Measurements from ENCODE around the gene SORCS2. TPM values are rescaled to one million over a fixed set of nuclear protein-coding genes. Genes with fewer than 3 reads are reported as not detected.
A peak's percentile ranks its signal among the peaks of the same experiment; 100 is the strongest.

The SORCS2 gene
- total RNA-seq, 2 donors from 2014 or later = not detected

DNA sequence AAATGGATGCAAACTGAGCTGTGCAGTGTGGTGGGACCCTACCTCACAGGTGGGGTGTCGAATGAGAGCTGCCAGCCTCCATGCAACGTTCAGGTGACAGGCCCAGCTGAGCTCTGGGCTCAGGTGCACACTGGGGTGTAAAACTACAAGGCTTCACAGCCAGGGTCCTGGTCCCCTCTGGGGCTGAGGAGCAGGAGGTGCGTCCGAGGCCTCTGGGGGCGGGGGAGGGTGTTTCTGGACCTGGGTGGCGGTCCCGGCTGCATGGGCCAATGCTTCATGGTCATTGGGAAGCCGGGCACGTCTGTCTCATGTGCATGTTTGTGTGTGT lies 26.5 kb upstream of the SORCS2 start:
- Mint-ChIP-seq H3K27ac (no peak overlapping the region), H3K4me1 (peaks cover 6% of the 10 kb centered on the region), H3K27me3 (peaks cover 37% of the 10 kb centered on the region), H3K36me3 (ENCODE audit: low read depth) (peaks cover 2% of the 10 kb centered on the region), H3K4me3 (no peak overlapping the region)
- no peak for ATAC-seq
- no peaks in the 10 kb centered on the region for H3K9me3 ChIP-seq (ENCODE audit: control insufficient read depth, low read length, poor library complexity, severe bottlenecking)
- DNase-seq = no peak

- no peak overlapping the region for H3K4me3 Mint-ChIP-seq
- H3K27me3 Mint-ChIP-seq = peaks cover 36% of the 10 kb centered on the region
- ATAC-seq (no peak), DNase-seq (no peak)
- H3K27ac Mint-ChIP-seq = no peak overlapping the region
- H3K36me3 Mint-ChIP-seq (ENCODE audit: low read depth) = peaks cover 2% of the 10 kb centered on the region
- H3K4me1 Mint-ChIP-seq = peaks cover 6% of the 10 kb centered on the region
- H3K9me3 ChIP-seq (ENCODE audit: control insufficient read depth, low read length, poor library complexity, severe bottlenecking) = no peaks in the 10 kb centered on the region
Observed at GRCh38 chr4:7166237-7166636, 26.1 kb upstream of the SORCS2 start.

- no peak overlapping the region for H3K27ac Mint-ChIP-seq
- ATAC-seq (no peak), DNase-seq (no peak)
- H3K4me1 Mint-ChIP-seq = peaks cover 6% of the 10 kb centered on the region
- H3K27me3 Mint-ChIP-seq = peaks cover 36% of the 10 kb centered on the region
- no peak overlapping the region for H3K4me3 Mint-ChIP-seq
- H3K9me3 ChIP-seq (ENCODE audit: control insufficient read depth, low read length, poor library complexity, severe bottlenecking) = no peaks in the 10 kb centered on the region
- peaks cover 2% of the 10 kb centered on the region for H3K36me3 Mint-ChIP-seq (ENCODE audit: low read depth)
Observed at GRCh38 chr4:7166981-7167700, 25.2 kb upstream of the SORCS2 start.

DNA sequence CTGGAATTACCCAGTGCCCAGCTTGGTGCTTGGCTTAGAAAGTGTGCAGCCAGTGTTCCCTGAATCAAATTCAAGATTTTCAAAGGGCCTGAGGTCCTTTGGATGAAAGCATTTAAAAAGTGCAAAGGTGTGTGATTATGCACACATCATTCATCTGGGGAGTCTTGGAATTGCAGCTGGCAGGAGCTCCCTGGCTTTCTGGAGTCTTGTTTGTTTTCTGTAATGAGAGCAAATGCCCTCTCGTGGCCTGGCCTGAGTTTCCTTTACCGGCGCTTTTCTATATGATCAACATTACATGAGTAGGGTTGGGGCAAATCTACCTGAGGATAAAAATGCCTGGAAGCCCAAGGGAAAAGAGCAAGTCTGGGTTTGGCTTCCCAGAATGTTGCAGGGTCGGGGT lies 24.6 kb upstream of the SORCS2 start:
- H3K27ac Mint-ChIP-seq = no peak overlapping the region
- H3K4me1 Mint-ChIP-seq = peaks cover 6% of the 10 kb centered on the region
- peaks cover 37% of the 10 kb centered on the region for H3K27me3 Mint-ChIP-seq
- DNase-seq (no peak), ATAC-seq (no peak)
- H3K9me3 ChIP-seq (ENCODE audit: control insufficient read depth, low read length, poor library complexity, severe bottlenecking) = no peaks in the 10 kb centered on the region
- H3K36me3 Mint-ChIP-seq (ENCODE audit: low read depth) = peaks cover 2% of the 10 kb centered on the region
- no peak overlapping the region for H3K4me3 Mint-ChIP-seq

GRCh38 chr4:7168106-7168505 lies 24.2 kb upstream of the SORCS2 start:
- no peaks in the 10 kb centered on the region for H3K9me3 ChIP-seq (ENCODE audit: control insufficient read depth, low read length, poor library complexity, severe bottlenecking)
- ATAC-seq (no peak), DNase-seq (no peak)
- no peak overlapping the region for H3K4me3 Mint-ChIP-seq
- peaks cover 6% of the 10 kb centered on the region for H3K4me1 Mint-ChIP-seq
- H3K27ac Mint-ChIP-seq = peak overlapping the region; percentile 78
- peaks cover 37% of the 10 kb centered on the region for H3K27me3 Mint-ChIP-seq
- peaks cover 2% of the 10 kb centered on the region for H3K36me3 Mint-ChIP-seq (ENCODE audit: low read depth)

- H3K4me1 Mint-ChIP-seq = peaks cover 6% of the 10 kb centered on the region
- no peak for DNase-seq
- H3K36me3 Mint-ChIP-seq (ENCODE audit: low read depth) = peaks cover 2% of the 10 kb centered on the region
- H3K27ac Mint-ChIP-seq = peak overlapping the region; percentile 78
- no peak for ATAC-seq
- no peak overlapping the region for H3K4me3 Mint-ChIP-seq
- H3K9me3 ChIP-seq (ENCODE audit: control insufficient read depth, low read length, poor library complexity, severe bottlenecking) = no peaks in the 10 kb centered on the region
- H3K27me3 Mint-ChIP-seq = peaks cover 37% of the 10 kb centered on the region
Observed at GRCh38 chr4:7169134-7169533, 23.2 kb upstream of the SORCS2 start.

DNA sequence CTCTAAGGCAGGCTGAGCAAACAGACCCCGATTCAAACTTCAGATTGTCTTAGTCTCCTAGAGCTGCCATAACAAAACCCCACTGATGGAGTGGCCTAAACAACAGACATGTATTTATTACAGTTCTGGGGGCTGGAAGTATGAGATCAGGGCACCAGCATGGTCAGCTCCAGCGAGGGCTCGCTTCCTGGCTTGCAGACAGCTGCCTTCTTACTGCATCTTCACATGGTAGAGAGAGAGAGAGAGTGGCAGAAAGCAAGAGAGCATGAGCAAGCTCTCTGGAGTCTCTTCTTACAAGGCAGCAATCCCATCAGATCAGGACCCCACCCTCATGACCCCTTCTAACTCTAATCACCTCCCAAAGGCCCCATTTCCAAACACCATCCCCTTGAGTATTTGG lies 22.3 kb upstream of the SORCS2 start:
- Mint-ChIP-seq H3K4me3 (no peak overlapping the region), H3K27ac (no peak overlapping the region), H3K4me1 (peaks cover 6% of the 10 kb centered on the region), H3K36me3 (ENCODE audit: low read depth) (peaks cover 2% of the 10 kb centered on the region), H3K27me3 (peaks cover 40% of the 10 kb centered on the region)
- no peak for DNase-seq
- no peak for ATAC-seq
- H3K9me3 ChIP-seq (ENCODE audit: control insufficient read depth, low read length, poor library complexity, severe bottlenecking) = no peaks in the 10 kb centered on the region

DNA sequence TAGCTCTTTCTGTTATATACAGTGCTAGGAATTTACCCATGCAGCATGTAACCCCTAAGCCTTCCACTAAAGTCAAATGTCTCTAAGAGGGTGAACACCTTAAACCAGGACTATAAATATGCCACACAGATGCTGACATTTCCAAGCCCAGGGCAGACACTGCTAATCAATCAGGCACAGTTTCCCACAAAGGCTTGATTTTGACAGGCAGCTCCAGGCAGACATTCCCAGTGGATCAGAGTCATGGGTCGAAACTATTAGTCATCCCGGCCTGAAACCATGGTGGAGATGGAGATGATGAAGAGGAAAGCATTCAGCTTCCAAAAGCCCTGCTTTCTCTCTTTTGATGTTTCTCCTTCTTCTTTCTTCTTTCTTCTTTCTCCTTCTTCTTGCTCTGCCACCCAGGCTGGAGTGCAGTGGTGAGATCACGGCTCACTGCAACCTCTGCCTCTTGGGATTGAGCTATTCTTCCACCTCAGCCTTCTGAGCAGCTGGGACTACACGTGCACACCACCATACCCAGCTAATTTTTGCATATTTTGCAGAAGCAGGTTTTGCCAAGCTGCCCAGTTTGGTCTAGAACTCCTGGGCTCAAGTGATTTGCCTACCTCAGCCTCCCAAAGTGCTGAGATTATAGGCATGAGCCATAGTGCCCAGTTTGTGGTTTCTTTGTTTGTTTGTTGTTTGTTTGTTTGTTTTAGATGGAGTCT lies 21.0 kb upstream of the SORCS2 start:
- H3K9me3 ChIP-seq (ENCODE audit: control insufficient read depth, low read length, poor library complexity, severe bottlenecking) = no peaks in the 10 kb centered on the region
- ATAC-seq = no peak
- peaks cover 35% of the 10 kb centered on the region for H3K27me3 Mint-ChIP-seq
- no peak for DNase-seq
- peak overlapping the region; percentile 29 for H3K27ac Mint-ChIP-seq
- no peak overlapping the region for H3K4me3 Mint-ChIP-seq
- H3K4me1 Mint-ChIP-seq = peaks cover 6% of the 10 kb centered on the region
- H3K36me3 Mint-ChIP-seq (ENCODE audit: low read depth) = peaks cover 2% of the 10 kb centered on the region

- H3K4me1 Mint-ChIP-seq = peaks cover 6% of the 10 kb centered on the region
- peaks cover 2% of the 10 kb centered on the region for H3K36me3 Mint-ChIP-seq (ENCODE audit: low read depth)
- no peak overlapping the region for H3K27ac Mint-ChIP-seq
- no peaks in the 10 kb centered on the region for H3K9me3 ChIP-seq (ENCODE audit: control insufficient read depth, low read length, poor library complexity, severe bottlenecking)
- no peak for ATAC-seq
- peaks cover 33% of the 10 kb centered on the region for H3K27me3 Mint-ChIP-seq
- no peak overlapping the region for H3K4me3 Mint-ChIP-seq
- DNase-seq = no peak
Observed at GRCh38 chr4:7172508-7172907, 19.8 kb upstream of the SORCS2 start.

- Mint-ChIP-seq H3K27ac (no peak overlapping the region), H3K27me3 (peaks cover 31% of the 10 kb centered on the region)
- DNase-seq = no peak
Observed at GRCh38 chr4:7172946-7173345, 19.4 kb upstream of the SORCS2 start.

GRCh38 chr4:7173841-7174449 lies 18.4 kb upstream of the SORCS2 start:
- no peak overlapping the region for H3K4me3 Mint-ChIP-seq
- H3K36me3 Mint-ChIP-seq (ENCODE audit: low read depth) = peaks cover 2% of the 10 kb centered on the region
- H3K27ac Mint-ChIP-seq = no peak overlapping the region
- H3K4me1 Mint-ChIP-seq = peaks cover 5% of the 10 kb centered on the region
- ATAC-seq = no peak
- peaks cover 29% of the 10 kb centered on the region for H3K27me3 Mint-ChIP-seq
- no peak for DNase-seq
- no peaks in the 10 kb centered on the region for H3K9me3 ChIP-seq (ENCODE audit: control insufficient read depth, low read length, poor library complexity, severe bottlenecking)

More at GRCh38 chr4:7172946-7173345, 19.4 kb upstream of the SORCS2 start:
- Mint-ChIP-seq H3K4me1 (peaks cover 6% of the 10 kb centered on the region), H3K36me3 (ENCODE audit: low read depth) (peaks cover 2% of the 10 kb centered on the region), H3K4me3 (no peak overlapping the region)
- ATAC-seq = no peak
- H3K9me3 ChIP-seq (ENCODE audit: control insufficient read depth, low read length, poor library complexity, severe bottlenecking) = no peaks in the 10 kb centered on the region

GRCh38 chr4:7179158-7179557 lies 13.2 kb upstream of the SORCS2 start:
- no peak overlapping the region for H3K4me3 Mint-ChIP-seq
- no peaks in the 10 kb centered on the region for H3K36me3 Mint-ChIP-seq (ENCODE audit: low read depth)
- peaks cover 16% of the 10 kb centered on the region for H3K27me3 Mint-ChIP-seq
- ATAC-seq (no peak), DNase-seq (no peak)
- peaks cover 5% of the 10 kb centered on the region for H3K4me1 Mint-ChIP-seq
- H3K9me3 ChIP-seq (ENCODE audit: control insufficient read depth, low read length, poor library complexity, severe bottlenecking) = peaks cover 2% of the 10 kb centered on the region
- no peak overlapping the region for H3K27ac Mint-ChIP-seq

DNA sequence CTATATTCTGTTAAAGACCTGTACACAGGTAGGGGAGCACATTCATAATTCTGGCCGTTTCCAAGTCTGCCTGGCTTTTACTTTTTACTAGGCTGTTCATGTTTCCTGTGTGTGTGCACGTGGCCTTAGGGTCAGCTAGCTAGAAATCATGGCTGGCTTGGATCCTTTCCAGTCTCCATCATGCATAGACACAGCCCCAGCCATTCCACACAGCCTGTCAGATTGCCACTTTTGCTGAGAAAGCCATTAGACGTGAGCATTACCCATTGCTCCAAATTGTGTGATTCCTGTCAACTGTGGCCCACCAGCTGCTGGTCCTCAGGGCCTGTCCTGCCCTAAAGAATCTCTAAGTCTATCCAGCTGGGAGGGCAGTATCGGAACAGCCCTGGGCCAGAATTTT lies 11.4 kb upstream of the SORCS2 start:
- ATAC-seq (no peak), DNase-seq (no peak)
- Mint-ChIP-seq H3K27me3 (peaks cover 14% of the 10 kb centered on the region), H3K4me3 (no peak overlapping the region), H3K36me3 (ENCODE audit: low read depth) (no peaks in the 10 kb centered on the region), H3K27ac (no peak overlapping the region), H3K4me1 (peaks cover 5% of the 10 kb centered on the region)
- H3K9me3 ChIP-seq (ENCODE audit: control insufficient read depth, low read length, poor library complexity, severe bottlenecking) = peaks cover 2% of the 10 kb centered on the region

Data from T-helper 17 cell (primary cell).